GF-D8 (cell line): Measurements from ENCODE around the gene RHBDL3.

Experiments used
- DNase-seq: peaks from one replicate; lab custom pipeline; 2025; lab: John Stamatoyannopoulos, UW

Gene RHBDL3

GRCh38 chr17:32266389-32267301 is 1.0 kb downstream of the RHBDL3 start:
- DNase-seq, result no peak

- no peak for DNase-seq
Observed at GRCh38 chr17:32267690-32268205, 2.1 kb downstream of the RHBDL3 start.

- no peak for DNase-seq
Observed at GRCh38 chr17:32268734-32269288, 3.2 kb downstream of the RHBDL3 start.

GRCh38 chr17:32269377-32269776 is 3.7 kb downstream of the RHBDL3 start:
- no peak for DNase-seq

GRCh38 chr17:32271844-32272243 is 6.2 kb downstream of the RHBDL3 start:
- DNase-seq, result no peak

- no peak for DNase-seq
Observed at GRCh38 chr17:32274101-32274500, 8.5 kb downstream of the RHBDL3 start.

GRCh38 chr17:32274643-32275042 is 9.0 kb downstream of the RHBDL3 start:
- no peak for DNase-seq

- no peak for DNase-seq
Observed at GRCh38 chr17:32275060-32276042, 9.7 kb downstream of the RHBDL3 start.

- no peak for DNase-seq
Observed at GRCh38 chr17:32276171-32276601, 10.6 kb downstream of the RHBDL3 start.

GRCh38 chr17:32277284-32277683 is 11.7 kb downstream of the RHBDL3 start:
- DNase-seq, result no peak

GRCh38 chr17:32278815-32279214 is 13.2 kb downstream of the RHBDL3 start:
- DNase-seq, result no peak

- no peak for DNase-seq
Observed at GRCh38 chr17:32279891-32280716, 14.5 kb downstream of the RHBDL3 start.

- no peak for DNase-seq
Observed at GRCh38 chr17:32281011-32281451, 15.4 kb downstream of the RHBDL3 start.

- no peak for DNase-seq
Observed at GRCh38 chr17:32283745-32284201, 18.1 kb downstream of the RHBDL3 start.

- DNase-seq, result no peak
Observed at GRCh38 chr17:32285306-32285705, 19.7 kb downstream of the RHBDL3 start.

GRCh38 chr17:32285746-32286517 is 20.3 kb downstream of the RHBDL3 start:
- no peak for DNase-seq

GRCh38 chr17:32286518-32286900 is 20.9 kb downstream of the RHBDL3 start:
- no peak for DNase-seq

- no peak for DNase-seq
Observed at GRCh38 chr17:32287804-32288511, 22.3 kb downstream of the RHBDL3 start.

GRCh38 chr17:32288615-32289014 is 23.0 kb downstream of the RHBDL3 start:
- peak; percentile 52 for DNase-seq
